GM21576 (cell line): ENCODE data around the gene PIP4K2C.

Source experiments
- ATAC-seq: cut with Tn5 transposase; IDR thresholded peaks from one replicate; pipeline ENCODE4 v1.9.1; 2021; ENCODE audit warnings: mild to moderate bottlenecking, moderate library complexity; ENCODE audit not compliant: unreplicated experiment

Gene PIP4K2C

GRCh38 chr12:57620936-57621496, 30.0 kb downstream of the PIP4K2C start:
- ATAC-seq = no peak

- ATAC-seq = no peak
These were observed 30.7 kb downstream of the PIP4K2C start for GRCh38 chr12:57621497-57622292.

- ATAC-seq = no peak
These were observed 31.6 kb downstream of the PIP4K2C start for GRCh38 chr12:57622293-57623245.

- ATAC-seq = no peak
These were observed 32.4 kb downstream of the PIP4K2C start for GRCh38 chr12:57623385-57623784.

GRCh38 chr12:57623811-57624390, 32.9 kb downstream of the PIP4K2C start:
- no peak for ATAC-seq

GRCh38 chr12:57624441-57625220, 33.6 kb downstream of the PIP4K2C start:
- no peak for ATAC-seq

GRCh38 chr12:57625261-57626032, 34.5 kb downstream of the PIP4K2C start:
- no peak for ATAC-seq

- no peak for ATAC-seq
These were observed 35.3 kb downstream of the PIP4K2C start for GRCh38 chr12:57626111-57626920.

GRCh38 chr12:57626921-57627445, 36.0 kb downstream of the PIP4K2C start:
- no peak for ATAC-seq

GRCh38 chr12:57627501-57628279, 36.7 kb downstream of the PIP4K2C start:
- ATAC-seq = no peak

GRCh38 chr12:57628280-57629191, 37.5 kb downstream of the PIP4K2C start:
- ATAC-seq = no peak

GRCh38 chr12:57629897-57630471, 39.0 kb downstream of the PIP4K2C start:
- ATAC-seq = no peak

- no peak for ATAC-seq
These were observed 40.0 kb downstream of the PIP4K2C start for GRCh38 chr12:57630891-57631433.

- ATAC-seq = no peak
These were observed 40.6 kb downstream of the PIP4K2C start for GRCh38 chr12:57631566-57632072.

GRCh38 chr12:57632073-57632957, 41.3 kb downstream of the PIP4K2C start:
- ATAC-seq = no peak
